ENCODE measurements around the gene TMEM33. TPM values are rescaled to one million over a fixed set of nuclear protein-coding genes. Genes with fewer than 3 reads are reported as not detected.

TMEM33 gene
- total RNA-seq, 1 donor from 2014 or later = 44.4 TPM

DNA sequence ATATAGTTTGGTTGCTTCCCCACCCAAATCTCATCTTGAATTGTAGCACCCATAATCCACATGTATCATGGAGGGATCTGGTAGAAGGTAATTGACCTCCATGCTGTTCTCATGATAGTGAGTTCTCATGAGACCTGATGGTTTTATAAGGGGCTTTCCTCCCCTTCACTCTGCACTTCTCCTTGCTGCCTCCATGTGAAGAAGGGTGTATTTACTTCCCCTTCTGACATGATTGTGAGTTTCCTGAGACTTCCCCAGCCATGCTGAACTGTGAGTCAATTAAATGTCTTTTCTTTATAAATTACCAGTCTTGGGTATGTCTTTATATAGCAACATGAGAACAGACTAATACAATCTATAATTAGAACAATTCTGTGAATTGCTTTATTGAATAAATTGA is 34.4 kb downstream of the TMEM33 start:
- TF ChIP-seq POLR2AphosphoS5 (IDR thresholded peaks at IDR 0.05; ENCODE audit: insufficient read depth in 1 of 2, low read depth in 1 of 2) (no peak), POLR2A (IDR thresholded peaks at IDR 0.05) (no peak)
- TF ChIP-seq, protein P1, sequence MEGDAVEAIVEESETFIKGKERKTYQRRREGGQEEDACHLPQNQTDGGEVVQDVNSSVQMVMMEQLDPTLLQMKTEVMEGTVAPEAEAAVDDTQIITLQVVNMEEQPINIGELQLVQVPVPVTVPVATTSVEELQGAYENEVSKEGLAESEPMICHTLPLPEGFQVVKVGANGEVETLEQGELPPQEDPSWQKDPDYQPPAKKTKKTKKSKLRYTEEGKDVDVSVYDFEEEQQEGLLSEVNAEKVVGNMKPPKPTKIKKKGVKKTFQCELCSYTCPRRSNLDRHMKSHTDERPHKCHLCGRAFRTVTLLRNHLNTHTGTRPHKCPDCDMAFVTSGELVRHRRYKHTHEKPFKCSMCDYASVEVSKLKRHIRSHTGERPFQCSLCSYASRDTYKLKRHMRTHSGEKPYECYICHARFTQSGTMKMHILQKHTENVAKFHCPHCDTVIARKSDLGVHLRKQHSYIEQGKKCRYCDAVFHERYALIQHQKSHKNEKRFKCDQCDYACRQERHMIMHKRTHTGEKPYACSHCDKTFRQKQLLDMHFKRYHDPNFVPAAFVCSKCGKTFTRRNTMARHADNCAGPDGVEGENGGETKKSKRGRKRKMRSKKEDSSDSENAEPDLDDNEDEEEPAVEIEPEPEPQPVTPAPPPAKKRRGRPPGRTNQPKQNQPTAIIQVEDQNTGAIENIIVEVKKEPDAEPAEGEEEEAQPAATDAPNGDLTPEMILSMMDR (IDR thresholded peaks at IDR 0.05) = no peak
- Histone ChIP-seq H3K36me3 (no peaks in the 10 kb centered on the region), H3K4me3 (no peak overlapping the region), H3K4me1 (no peaks in the 10 kb centered on the region), H3K27ac (no peak overlapping the region), H3K9me3 (no peaks in the 10 kb centered on the region), H3K27me3 (no peaks in the 10 kb centered on the region)
- intact Hi-C loops (cut with DNase I) = no loop called here
- DNase-seq (ENCODE audit: extremely low spot score in 2 of 2) = no peak

GRCh38 chr4:41975341-41975740 is 40.1 kb downstream of the TMEM33 start:
- no peak for DNase-seq (ENCODE audit: extremely low spot score in 2 of 2)
- no peak overlapping the region for H3K4me3 ChIP-seq
- no peaks in the 10 kb centered on the region for H3K9me3 ChIP-seq
- intact Hi-C loops (cut with DNase I) = no loop called here
- TF ChIP-seq, protein P1 (IDR thresholded peaks at IDR 0.05) = no peak
- no peak for TF ChIP-seq POLR2A (IDR thresholded peaks at IDR 0.05)
- TF ChIP-seq POLR2AphosphoS5 (IDR thresholded peaks at IDR 0.05; ENCODE audit: insufficient read depth in 1 of 2, low read depth in 1 of 2) = no peak
- H3K4me1 ChIP-seq = no peaks in the 10 kb centered on the region
- H3K27me3 ChIP-seq = no peaks in the 10 kb centered on the region
- H3K36me3 ChIP-seq = no peaks in the 10 kb centered on the region
- no peak overlapping the region for H3K27ac ChIP-seq

GRCh38 chr4:41976775-41977516 is 41.7 kb downstream of the TMEM33 start:
- no peaks in the 10 kb centered on the region for H3K4me1 ChIP-seq
- H3K9me3 ChIP-seq = no peaks in the 10 kb centered on the region
- H3K27me3 ChIP-seq = no peaks in the 10 kb centered on the region
- intact Hi-C loops (cut with DNase I) = no loop called here
- H3K27ac ChIP-seq = no peak overlapping the region
- no peak overlapping the region for H3K4me3 ChIP-seq
- no peak for DNase-seq (ENCODE audit: extremely low spot score in 2 of 2)
- TF ChIP-seq, protein P1 (IDR thresholded peaks at IDR 0.05) = no peak
- TF ChIP-seq POLR2AphosphoS5 (IDR thresholded peaks at IDR 0.05; ENCODE audit: insufficient read depth in 1 of 2, low read depth in 1 of 2) = no peak
- no peak for TF ChIP-seq POLR2A (IDR thresholded peaks at IDR 0.05)
- H3K36me3 ChIP-seq = no peaks in the 10 kb centered on the region

- intact Hi-C loops (cut with DNase I) = no loop called here
- H3K4me3 ChIP-seq = no peak overlapping the region
- TF ChIP-seq POLR2AphosphoS5 (IDR thresholded peaks at IDR 0.05; ENCODE audit: insufficient read depth in 1 of 2, low read depth in 1 of 2) (no peak), POLR2A (IDR thresholded peaks at IDR 0.05) (no peak)
- TF ChIP-seq, protein P1 (IDR thresholded peaks at IDR 0.05) = no peak
- H3K27me3 ChIP-seq = no peaks in the 10 kb centered on the region
- H3K36me3 ChIP-seq = no peaks in the 10 kb centered on the region
- no peaks in the 10 kb centered on the region for H3K9me3 ChIP-seq
- no peak for DNase-seq (ENCODE audit: extremely low spot score in 2 of 2)
- H3K27ac ChIP-seq = no peak overlapping the region
- H3K4me1 ChIP-seq = no peaks in the 10 kb centered on the region
Measured at GRCh38 chr4:41977709-41978108, 42.5 kb downstream of the TMEM33 start.

GRCh38 chr4:41981456-41981855 is 46.2 kb downstream of the TMEM33 start, which contains the start of gene DCAF4L1:
Gene DCAF4L1, plus strand, starts transcription at chr4:41981756. Its CDS starts 37 bp downstream, at chr4:41981793.
- intact Hi-C loops (cut with DNase I) = no loop called here
- H3K36me3 ChIP-seq = no peaks in the 10 kb centered on the region
- TF ChIP-seq POLR2AphosphoS5 (IDR thresholded peaks at IDR 0.05; ENCODE audit: insufficient read depth in 1 of 2, low read depth in 1 of 2) (no peak), POLR2A (IDR thresholded peaks at IDR 0.05) (no peak)
- TF ChIP-seq, protein P1 (IDR thresholded peaks at IDR 0.05) = no peak
- H3K9me3 ChIP-seq = no peaks in the 10 kb centered on the region
- H3K4me1 ChIP-seq = no peaks in the 10 kb centered on the region
- no peaks in the 10 kb centered on the region for H3K27me3 ChIP-seq
- no peak for DNase-seq (ENCODE audit: extremely low spot score in 2 of 2)
- H3K27ac ChIP-seq = no peak within 1 kb of the TSS
- H3K4me3 ChIP-seq = no peak within 1 kb of the TSS

Measured in vagina (tissue), 2 donors.